ENCODE data around the gene KIAA0586. TPM values are rescaled to one million over a fixed set of nuclear protein-coding genes. Genes with fewer than 3 reads are reported as not detected.

The KIAA0586 gene
- 27.8 TPM for total RNA-seq (ENCODE audit: unreplicated experiment)
- long read RNA-seq, partial matches to known transcripts = 1 of 2 reads
- long read RNA-seq, other reads (novel, unspliced or antisense) = 1 of 2 reads

- H3K4me1 Mint-ChIP-seq (ENCODE audit: low read depth, unreplicated experiment) = peaks cover 7% of the 10 kb centered on the region
- DNase-seq = peak; percentile 95
- peak within 1 kb of the TSS; percentile 91 for H3K27ac Mint-ChIP-seq (ENCODE audit: unreplicated experiment)
- H3K4me3 Mint-ChIP-seq (ENCODE audit: unreplicated experiment) = peak within 1 kb of the TSS; percentile 95
- TF ChIP-seq, protein P1, sequence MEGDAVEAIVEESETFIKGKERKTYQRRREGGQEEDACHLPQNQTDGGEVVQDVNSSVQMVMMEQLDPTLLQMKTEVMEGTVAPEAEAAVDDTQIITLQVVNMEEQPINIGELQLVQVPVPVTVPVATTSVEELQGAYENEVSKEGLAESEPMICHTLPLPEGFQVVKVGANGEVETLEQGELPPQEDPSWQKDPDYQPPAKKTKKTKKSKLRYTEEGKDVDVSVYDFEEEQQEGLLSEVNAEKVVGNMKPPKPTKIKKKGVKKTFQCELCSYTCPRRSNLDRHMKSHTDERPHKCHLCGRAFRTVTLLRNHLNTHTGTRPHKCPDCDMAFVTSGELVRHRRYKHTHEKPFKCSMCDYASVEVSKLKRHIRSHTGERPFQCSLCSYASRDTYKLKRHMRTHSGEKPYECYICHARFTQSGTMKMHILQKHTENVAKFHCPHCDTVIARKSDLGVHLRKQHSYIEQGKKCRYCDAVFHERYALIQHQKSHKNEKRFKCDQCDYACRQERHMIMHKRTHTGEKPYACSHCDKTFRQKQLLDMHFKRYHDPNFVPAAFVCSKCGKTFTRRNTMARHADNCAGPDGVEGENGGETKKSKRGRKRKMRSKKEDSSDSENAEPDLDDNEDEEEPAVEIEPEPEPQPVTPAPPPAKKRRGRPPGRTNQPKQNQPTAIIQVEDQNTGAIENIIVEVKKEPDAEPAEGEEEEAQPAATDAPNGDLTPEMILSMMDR (IDR thresholded peaks at IDR 0.05; ENCODE audit: partially characterized antibody, unreplicated experiment) = no peak
- H3K27me3 Mint-ChIP-seq (ENCODE audit: unreplicated experiment) = peaks cover 5% of the 10 kb centered on the region
- no peaks in the 10 kb centered on the region for H3K36me3 Mint-ChIP-seq (ENCODE audit: unreplicated experiment)
- peaks cover 17% of the 10 kb centered on the region for H3K9me3 Mint-ChIP-seq (ENCODE audit: unreplicated experiment)
Observed at GRCh38 chr14:58427281-58428117, at the start of gene KIAA0586, which contains the start of gene TIMM9. Gene KIAA0586 (plus strand): TSS chr14:58427719. CDS start chr14:58428265, 546 bp downstream. Gene TIMM9 (minus strand): TSS chr14:58427531. CDS start chr14:58411945, 15,586 bp downstream.

GRCh38 chr14:58390830-58391229 is 36.7 kb upstream of the KIAA0586 start:
- H3K4me1 Mint-ChIP-seq (ENCODE audit: low read depth, unreplicated experiment) = no peaks in the 10 kb centered on the region
- H3K4me3 Mint-ChIP-seq (ENCODE audit: unreplicated experiment) = no peak overlapping the region
- H3K9me3 Mint-ChIP-seq (ENCODE audit: unreplicated experiment) = peaks cover 3% of the 10 kb centered on the region
- TF ChIP-seq, protein P1 (IDR thresholded peaks at IDR 0.05; ENCODE audit: partially characterized antibody, unreplicated experiment) = no peak
- H3K27me3 Mint-ChIP-seq (ENCODE audit: unreplicated experiment) = peaks cover 6% of the 10 kb centered on the region
- DNase-seq = no peak
- peaks cover 4% of the 10 kb centered on the region for H3K36me3 Mint-ChIP-seq (ENCODE audit: unreplicated experiment)
- no peak overlapping the region for H3K27ac Mint-ChIP-seq (ENCODE audit: unreplicated experiment)

- peak overlapping the region; percentile 83 for H3K4me3 Mint-ChIP-seq (ENCODE audit: unreplicated experiment)
- TF ChIP-seq, protein P1 (IDR thresholded peaks at IDR 0.05; ENCODE audit: partially characterized antibody, unreplicated experiment) = no peak
- H3K9me3 Mint-ChIP-seq (ENCODE audit: unreplicated experiment) = peaks cover 3% of the 10 kb centered on the region
- no peaks in the 10 kb centered on the region for H3K36me3 Mint-ChIP-seq (ENCODE audit: unreplicated experiment)
- no peak for DNase-seq
- H3K27ac Mint-ChIP-seq (ENCODE audit: unreplicated experiment) = peak overlapping the region; percentile 80
- peaks cover 7% of the 10 kb centered on the region for H3K27me3 Mint-ChIP-seq (ENCODE audit: unreplicated experiment)
- H3K4me1 Mint-ChIP-seq (ENCODE audit: low read depth, unreplicated experiment) = peaks cover 7% of the 10 kb centered on the region
Observed at GRCh38 chr14:58395562-58395811, 32.0 kb upstream of the KIAA0586 start.

- DNase-seq = peak; percentile 86
- peak within 1 kb of the TSS; percentile 80 for H3K27ac Mint-ChIP-seq (ENCODE audit: unreplicated experiment)
Observed at GRCh38 chr14:58395812-58396788, 31.4 kb upstream of the KIAA0586 start, which contains the start of gene TOMM20L. Gene TOMM20L (plus strand): TSS chr14:58395930. CDS start chr14:58395958, 28 bp downstream.

More at GRCh38 chr14:58395812-58396788, 31.4 kb upstream of the KIAA0586 start, which contains the start of gene TOMM20L:
- H3K4me3 Mint-ChIP-seq (ENCODE audit: unreplicated experiment) = peak within 1 kb of the TSS; percentile 83
- H3K27me3 Mint-ChIP-seq (ENCODE audit: unreplicated experiment) = peaks cover 7% of the 10 kb centered on the region
- TF ChIP-seq, protein P1 (IDR thresholded peaks at IDR 0.05; ENCODE audit: partially characterized antibody, unreplicated experiment) = peak; percentile 92
- peaks cover 3% of the 10 kb centered on the region for H3K9me3 Mint-ChIP-seq (ENCODE audit: unreplicated experiment)
- H3K4me1 Mint-ChIP-seq (ENCODE audit: low read depth, unreplicated experiment) = peaks cover 7% of the 10 kb centered on the region
- no peaks in the 10 kb centered on the region for H3K36me3 Mint-ChIP-seq (ENCODE audit: unreplicated experiment)
